ENCODE measurements around the gene EXOG.

The EXOG gene

GRCh38 chr3:38468765-38469164, 27.4 kb upstream of the EXOG start:
- no peak for TF ChIP-seq FOXP2 (optimal IDR thresholded peaks at IDR 0.05; ENCODE audit: borderline replicate concordance, extremely low read depth, extremely low read length, insufficient read depth)
- TF ChIP-seq POLR2AphosphoS5 (IDR thresholded peaks at IDR 0.05; ENCODE audit: low read depth, low read length): no peak
- TF ChIP-seq REST (IDR thresholded peaks at IDR 0.05; ENCODE audit: insufficient read depth in 1 of 2, low read depth in 2 of 2, low read length in 2 of 2): no peak
- TF ChIP-seq TAF1 (IDR thresholded peaks at IDR 0.05; ENCODE audit: borderline replicate concordance, insufficient read depth, low read length): no peak
- no peak for TF ChIP-seq SIN3A (IDR thresholded peaks at IDR 0.05; ENCODE audit: borderline replicate concordance, insufficient read depth, low read length)

- TF ChIP-seq SIN3A (IDR thresholded peaks at IDR 0.05; ENCODE audit: borderline replicate concordance, insufficient read depth, low read length) (no peak), TAF1 (IDR thresholded peaks at IDR 0.05; ENCODE audit: borderline replicate concordance, insufficient read depth, low read length) (no peak), POLR2AphosphoS5 (IDR thresholded peaks at IDR 0.05; ENCODE audit: low read depth, low read length) (no peak), FOXP2 (optimal IDR thresholded peaks at IDR 0.05; ENCODE audit: borderline replicate concordance, extremely low read depth, extremely low read length, insufficient read depth) (no peak), REST (IDR thresholded peaks at IDR 0.05; ENCODE audit: insufficient read depth in 1 of 2, low read depth in 2 of 2, low read length in 2 of 2) (no peak)
Observed at GRCh38 chr3:38469852-38470251, 26.3 kb upstream of the EXOG start.

GRCh38 chr3:38471260-38471857, 24.8 kb upstream of the EXOG start:
- TF ChIP-seq REST (IDR thresholded peaks at IDR 0.05; ENCODE audit: insufficient read depth in 1 of 2, low read depth in 2 of 2, low read length in 2 of 2) (no peak), TAF1 (IDR thresholded peaks at IDR 0.05; ENCODE audit: borderline replicate concordance, insufficient read depth, low read length) (no peak), POLR2AphosphoS5 (IDR thresholded peaks at IDR 0.05; ENCODE audit: low read depth, low read length) (no peak), FOXP2 (optimal IDR thresholded peaks at IDR 0.05; ENCODE audit: borderline replicate concordance, extremely low read depth, extremely low read length, insufficient read depth) (no peak), SIN3A (IDR thresholded peaks at IDR 0.05; ENCODE audit: borderline replicate concordance, insufficient read depth, low read length) (no peak)

- no peak for TF ChIP-seq REST (IDR thresholded peaks at IDR 0.05; ENCODE audit: insufficient read depth in 1 of 2, low read depth in 2 of 2, low read length in 2 of 2)
- no peak for TF ChIP-seq POLR2AphosphoS5 (IDR thresholded peaks at IDR 0.05; ENCODE audit: low read depth, low read length)
- TF ChIP-seq TAF1 (IDR thresholded peaks at IDR 0.05; ENCODE audit: borderline replicate concordance, insufficient read depth, low read length): no peak
- TF ChIP-seq FOXP2 (optimal IDR thresholded peaks at IDR 0.05; ENCODE audit: borderline replicate concordance, extremely low read depth, extremely low read length, insufficient read depth): no peak
- TF ChIP-seq SIN3A (IDR thresholded peaks at IDR 0.05; ENCODE audit: borderline replicate concordance, insufficient read depth, low read length): no peak
Observed at GRCh38 chr3:38472342-38472741, 23.8 kb upstream of the EXOG start.

All from PFSK-1 (cell line).